Hematopoietic multipotent progenitor cell treated with erythropoietin and hydrocortisone succinate and interleukin-3 and kit ligand, for 4 days (in vitro differentiated cells): ENCODE results near the gene ULK2.

Experiments used
- DNase-seq: peaks from one replicate; pipeline ENCODE4 v3.0.0-alpha.2; 2015

The ULK2 gene

DNA sequence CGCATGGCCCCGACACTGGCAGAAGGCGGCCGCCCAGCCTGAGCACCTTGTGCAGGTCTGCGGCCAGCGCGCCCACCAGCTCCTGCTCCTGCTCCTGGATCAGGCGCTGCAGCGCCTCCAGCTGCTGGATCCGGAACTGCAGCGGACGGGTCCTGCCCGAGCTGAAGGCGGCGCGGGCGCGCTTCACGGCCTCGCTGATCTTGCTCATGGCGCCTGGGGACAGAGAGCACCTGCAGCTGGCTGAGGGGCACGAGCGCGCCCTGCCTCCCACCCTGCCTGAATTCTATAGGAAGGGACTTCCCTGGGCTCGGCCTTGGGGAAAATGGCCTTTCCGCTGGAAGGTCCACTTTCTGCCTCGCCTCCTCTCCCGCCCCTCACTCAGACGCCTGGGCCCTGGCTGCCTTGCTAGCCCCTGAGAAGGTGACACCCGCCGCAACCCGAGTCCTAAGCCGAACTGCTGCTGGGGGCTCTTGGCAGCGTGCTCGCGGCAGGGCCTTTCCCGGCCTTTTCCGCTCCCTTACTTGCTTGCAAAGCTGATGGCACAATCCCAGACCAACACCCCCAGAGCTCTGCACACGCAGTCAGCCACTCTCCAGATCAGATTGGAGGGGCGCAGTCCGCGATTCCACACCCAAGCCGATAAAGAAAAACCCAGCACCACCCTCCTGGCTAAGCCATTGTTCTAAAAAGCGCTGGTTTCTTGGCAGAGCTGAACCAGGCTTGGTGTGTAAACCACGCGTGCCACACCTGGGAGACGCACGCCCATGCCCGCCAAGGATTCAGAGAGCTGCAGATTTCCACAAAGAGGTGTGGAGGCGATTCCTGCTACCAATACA, 122.6 kb downstream of the ULK2 start:
- peak; percentile 92 for DNase-seq

GRCh38 chr17:19744492-19744891, 123.2 kb downstream of the ULK2 start:
- no peak for DNase-seq

GRCh38 chr17:19743101-19744100, 124.3 kb downstream of the ULK2 start:
- no peak for DNase-seq

DNA sequence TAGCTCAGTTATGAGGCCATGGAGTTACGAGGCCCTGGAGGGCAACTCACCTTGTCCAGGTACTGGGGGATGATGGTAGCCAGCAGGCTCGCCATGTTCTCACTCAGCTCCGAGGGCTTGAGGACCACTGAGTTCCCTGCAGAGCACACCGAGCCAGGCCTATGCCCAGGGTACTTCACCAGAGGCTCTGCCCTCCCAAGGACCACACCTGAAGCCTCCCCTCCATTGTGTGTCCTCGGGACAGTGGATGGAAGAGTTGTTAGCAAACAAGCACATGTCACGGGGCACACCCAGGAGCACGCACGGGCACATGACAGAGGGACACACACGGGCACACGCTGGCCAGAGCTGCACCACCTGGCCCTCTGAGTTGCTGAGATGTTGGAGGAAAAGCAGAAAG, 125.2 kb downstream of the ULK2 start:
- DNase-seq, result no peak

DNA sequence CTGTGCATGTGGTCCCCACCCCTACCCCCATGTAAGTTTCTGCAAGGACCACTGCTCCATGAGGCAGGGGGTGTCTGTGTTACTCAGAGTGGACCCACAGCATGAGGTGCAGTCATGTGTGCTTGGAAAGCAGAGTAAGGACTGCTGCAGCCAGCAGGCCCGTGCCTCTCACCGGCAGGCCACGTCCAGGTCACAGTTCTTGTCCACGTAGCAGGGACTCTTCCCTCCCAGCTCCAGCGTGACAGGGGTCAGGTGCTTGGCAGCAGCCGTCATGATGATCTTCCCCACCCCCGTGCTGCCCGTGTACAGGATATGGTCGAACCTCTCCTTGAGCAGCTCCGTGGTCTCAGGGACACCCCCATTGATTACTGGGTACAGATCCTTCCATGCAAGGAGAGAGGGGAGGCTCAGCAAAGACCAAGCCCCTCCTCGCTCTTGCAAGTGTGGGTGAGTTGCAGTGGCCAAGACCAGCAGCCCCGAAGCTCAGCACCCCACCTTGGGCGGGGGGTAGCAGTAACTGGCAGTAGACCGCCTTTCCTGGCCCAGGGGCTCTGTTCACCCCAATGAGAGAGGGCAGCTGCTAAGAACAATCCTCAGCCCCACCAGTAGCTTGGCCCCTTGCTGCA, 125.8 kb downstream of the ULK2 start:
- no peak for DNase-seq

DNA sequence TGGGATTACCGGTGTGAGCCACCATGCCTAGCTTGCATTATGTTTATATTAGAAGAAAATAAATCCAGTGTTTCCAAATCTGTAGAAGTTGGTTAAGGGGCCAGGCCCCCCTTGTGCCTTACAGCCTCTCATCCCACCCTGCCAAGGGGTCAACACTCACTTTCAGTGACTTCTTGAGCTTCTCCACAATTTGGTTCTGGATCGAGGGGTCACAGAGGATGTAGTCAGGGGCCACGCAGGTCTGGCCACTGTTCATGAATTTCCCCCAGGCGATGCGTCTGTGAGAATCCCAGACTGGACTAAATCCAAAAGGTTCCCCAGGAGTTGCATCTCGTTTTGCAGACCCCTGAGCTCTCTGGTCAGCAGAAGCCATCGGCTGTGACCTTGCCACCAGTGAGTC, 126.8 kb downstream of the ULK2 start:
- no peak for DNase-seq

DNA sequence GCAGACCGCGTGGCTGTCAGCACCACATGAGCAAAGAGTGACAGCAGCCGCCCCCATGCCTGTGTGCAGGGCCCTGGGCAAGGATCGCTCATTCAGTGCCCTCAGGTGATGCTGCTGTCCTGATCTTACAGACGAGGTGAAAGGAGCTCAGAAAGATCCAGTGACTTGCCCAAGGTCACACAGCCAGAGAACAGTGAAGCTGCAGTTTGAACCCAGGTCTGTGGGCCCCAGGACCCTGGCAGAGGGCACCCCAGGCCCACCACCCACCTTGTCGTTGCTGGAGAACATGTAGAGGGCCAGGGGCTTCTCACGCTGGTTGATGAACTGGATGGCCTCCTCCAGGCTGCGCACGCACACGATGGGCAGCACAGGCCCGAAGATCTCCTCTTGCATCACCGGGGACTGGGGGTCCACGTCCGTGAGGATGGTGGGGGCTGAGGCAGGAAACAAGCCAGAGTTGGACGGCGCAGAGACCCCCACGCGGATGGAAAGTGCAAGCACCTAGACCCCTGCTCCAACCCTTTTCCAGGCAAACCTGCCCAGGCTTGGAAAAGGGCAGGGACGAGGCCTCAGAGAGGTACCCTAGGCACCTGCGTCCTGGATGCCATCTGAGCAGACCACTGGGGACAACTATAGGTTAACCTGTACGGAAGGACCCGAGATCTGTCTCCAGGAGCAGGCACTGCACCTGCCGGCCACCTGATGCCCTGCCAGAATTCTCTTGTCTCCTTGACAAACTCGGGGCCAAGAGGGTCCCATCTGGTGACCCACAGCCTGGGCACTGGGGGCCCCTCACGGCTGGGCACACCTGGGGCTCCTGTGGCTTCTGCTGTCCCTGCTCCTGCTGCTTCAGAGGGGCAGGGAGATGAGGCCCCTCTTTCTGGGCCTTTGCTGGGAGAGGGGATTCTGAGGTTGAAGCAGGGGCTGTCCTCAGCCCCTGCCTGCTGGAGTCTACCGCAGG, 128.2 kb downstream of the ULK2 start:
- DNase-seq, result no peak

DNA sequence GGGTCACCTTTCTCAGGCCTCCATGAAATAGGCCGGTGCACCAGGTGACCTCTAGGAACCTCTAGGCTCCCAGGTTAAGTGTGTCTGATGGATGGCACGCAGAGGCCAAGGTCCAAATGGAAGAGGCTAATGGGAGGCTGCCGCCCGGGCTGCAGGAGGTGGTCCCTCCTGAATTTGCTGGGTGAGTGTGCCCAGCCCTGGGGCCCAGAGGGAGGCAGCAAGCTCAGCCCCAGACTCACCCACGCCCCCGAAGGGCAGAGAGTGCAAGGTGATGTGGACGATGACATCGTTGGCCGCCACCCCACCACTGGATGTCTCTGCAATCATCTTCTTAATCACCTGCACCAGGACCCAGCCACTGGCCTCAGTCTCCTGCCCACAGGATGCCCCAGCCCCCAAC, 129.0 kb downstream of the ULK2 start:
- DNase-seq, result no peak

- no peak for DNase-seq
These were observed 129.7 kb downstream of the ULK2 start for GRCh38 chr17:19738073-19738449.

GRCh38 chr17:19737305-19738072, 130.2 kb downstream of the ULK2 start:
- DNase-seq, result no peak

GRCh38 chr17:19736071-19736470, 131.7 kb downstream of the ULK2 start:
- DNase-seq, result no peak

GRCh38 chr17:19733953-19734526, 133.7 kb downstream of the ULK2 start:
- DNase-seq, result no peak

- no peak for DNase-seq
These were observed 136.1 kb downstream of the ULK2 start for GRCh38 chr17:19731626-19732025.

DNA sequence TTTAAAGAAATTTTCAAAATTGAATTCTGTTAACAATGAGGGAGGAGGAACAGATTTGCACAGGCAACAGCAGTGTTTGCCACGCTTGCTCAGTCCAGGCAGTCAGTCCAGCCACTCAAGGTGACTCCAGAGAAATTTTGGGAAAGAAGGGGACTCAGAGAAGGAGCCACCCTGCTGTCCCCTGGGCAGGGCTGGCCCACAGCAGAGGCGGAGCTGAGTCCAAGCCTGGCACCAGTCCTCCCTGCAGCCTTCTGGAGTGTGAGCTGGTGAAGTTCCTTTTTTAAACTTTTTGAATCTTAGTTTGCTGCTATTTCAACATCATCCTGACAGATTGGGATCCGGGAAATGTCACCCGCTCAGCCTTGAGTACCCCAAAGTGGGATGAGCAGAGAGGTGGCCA, 136.9 kb downstream of the ULK2 start:
- no peak for DNase-seq

GRCh38 chr17:19729900-19730299, 137.8 kb downstream of the ULK2 start:
- no peak for DNase-seq

DNA sequence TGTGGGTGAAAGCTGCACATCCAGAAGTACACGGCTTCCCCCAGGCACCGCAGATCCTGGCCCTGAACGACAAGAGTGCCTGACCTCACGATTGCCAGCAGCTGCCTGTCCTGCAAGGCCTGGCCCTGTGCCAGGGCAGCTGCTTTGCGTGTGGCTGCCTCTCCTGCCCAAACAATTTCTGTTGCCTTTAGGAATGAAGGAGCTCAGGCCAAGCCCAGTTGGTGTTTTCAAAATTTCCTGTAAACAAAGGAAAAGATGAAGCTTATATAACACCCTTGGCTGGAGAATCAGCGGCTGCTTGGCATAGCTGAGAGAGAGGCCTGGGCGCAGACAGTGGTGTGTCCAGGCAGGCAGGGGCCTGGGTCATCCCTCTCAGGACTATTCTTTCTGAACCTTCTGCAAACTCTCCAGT, 139.6 kb downstream of the ULK2 start:
- DNase-seq, result peak; percentile 75

- DNase-seq, result no peak
These were observed 140.1 kb downstream of the ULK2 start for GRCh38 chr17:19727501-19728078.

- no peak for DNase-seq
These were observed 140.9 kb downstream of the ULK2 start for GRCh38 chr17:19726631-19727376.

- no peak for DNase-seq
These were observed 142.2 kb downstream of the ULK2 start for GRCh38 chr17:19725486-19725885.
